DOHH2 (cell line): Measurements from ENCODE around the gene PCGF3.

Experiments
- H3F3A ChIP-seq: fragments of 200-600 bp; sonication (generic), shearing (Covaris generic); 2 replicates; pipeline ENCODE4 v1.6.0; 2016; ENCODE audit warnings: antibody characterized with exemption, mild to moderate bottlenecking; ENCODE audit not compliant: control insufficient read depth, insufficient read depth
- H3K27ac ChIP-seq: fragments of 200-600 bp; sonication (generic); 2 replicates; pipeline ENCODE4 v1.5.1; 2014; ENCODE audit warnings: low read depth, mild to moderate bottlenecking, low read length, moderate library complexity
- H3K27me3 ChIP-seq: fragments of 200-600 bp; sonication (generic); 2 replicates; pipeline ENCODE4 v1.6.1; 2014; ENCODE audit warnings: mild to moderate bottlenecking, low read length, mixed read lengths; ENCODE audit not compliant: control insufficient read depth
- H3K36me3 ChIP-seq: fragments of 200-600 bp; sonication (generic); 2 replicates; pipeline ENCODE4 v1.6.1; 2014; ENCODE audit warnings: mild to moderate bottlenecking, low read length, moderate library complexity, mixed read lengths; ENCODE audit not compliant: control insufficient read depth
- H3K4me1 ChIP-seq: fragments of 200-600 bp; sonication (generic); 2 replicates; pipeline ENCODE4 v1.6.1; 2014; ENCODE audit warnings: mild to moderate bottlenecking, low read length, mixed read lengths; ENCODE audit not compliant: control insufficient read depth
- H3K4me2 ChIP-seq: fragments of 200-600 bp; sonication (generic); 2 replicates; pipeline ENCODE4 v1.6.0; 2014; ENCODE audit warnings: mild to moderate bottlenecking, low read length, moderate library complexity
- H3K4me3 ChIP-seq: fragments of 200-600 bp; sonication (generic); 2 replicates; pipeline ENCODE4 v1.5.1; 2014; ENCODE audit warnings: mild to moderate bottlenecking, low read length, mixed read lengths
- H3K79me2 ChIP-seq: fragments of 200-600 bp; sonication (generic); 2 replicates; pipeline ENCODE4 v1.6.1; 2014; ENCODE audit warnings: mild to moderate bottlenecking, low read length, mixed read lengths; ENCODE audit not compliant: control insufficient read depth
- H3K9me2 ChIP-seq: fragments of 200-600 bp; sonication (generic); replicated peaks from 2 replicates; pipeline ENCODE4 v1.6.1; 2014; ENCODE audit warnings: mild to moderate bottlenecking, low read length, mixed read lengths; ENCODE audit not compliant: control insufficient read depth
- H3K9me3 ChIP-seq: fragments of 200-600 bp; sonication (generic); 2 replicates; pipeline ENCODE4 v1.6.1; 2014; ENCODE audit warnings: antibody characterized with exemption, low read length, mixed read lengths; ENCODE audit not compliant: control insufficient read depth, insufficient read depth
- H4K20me1 ChIP-seq: fragments of 200-600 bp; sonication (generic); 2 replicates; pipeline ENCODE4 v1.6.0; 2014; ENCODE audit warnings: low read depth, mild to moderate bottlenecking, antibody characterized with exemption, low read length, moderate library complexity; ENCODE audit not compliant: control insufficient read depth, insufficient read depth
- CTCF ChIP-seq: fragments of 200-600 bp; sonication (generic); IDR thresholded peaks from one replicate; pipeline ENCODE4 v1.5.1; 2014; ENCODE audit warnings: antibody characterized with exemption, mild to moderate bottlenecking, low read depth, low read length; ENCODE audit not compliant: poor library complexity, severe bottlenecking
- EZH2phosphoT487 ChIP-seq: fragments of 200-600 bp; sonication (generic); IDR thresholded peaks from 2 replicates; pipeline ENCODE4 v1.6.1; 2017; ENCODE audit warnings: borderline replicate concordance, mild to moderate bottlenecking, antibody characterized with exemption, low read length, moderate library complexity, mixed read lengths

The PCGF3 gene

GRCh38 chr4:682490-683172 is 23.0 kb upstream of the PCGF3 start:
- Histone ChIP-seq H3K4me3 (no peak overlapping the region), H3K9me3 (no peaks in the 10 kb centered on the region), H4K20me1 (no peaks in the 10 kb centered on the region), H3K79me2 (no peaks in the 10 kb centered on the region), H3K27me3 (no peaks in the 10 kb centered on the region), H3F3A (no peaks in the 10 kb centered on the region), H3K9me2 (no peaks in the 10 kb centered on the region), H3K27ac (no peak overlapping the region), H3K4me2 (no peak overlapping the region), H3K4me1 (peaks cover 42% of the 10 kb centered on the region), H3K36me3 (no peaks in the 10 kb centered on the region)
- TF ChIP-seq CTCF (no peak), EZH2phosphoT487 (no peak)

- H3K4me2 ChIP-seq = peak overlapping the region; percentile 16; the same call in 1 of the 2 replicates
- peaks cover 35% of the 10 kb centered on the region for H3K4me1 ChIP-seq
Measured at GRCh38 chr4:683247-683897, 22.3 kb upstream of the PCGF3 start.

GRCh38 chr4:683982-684622 is 21.5 kb upstream of the PCGF3 start:
- no peaks in the 10 kb centered on the region for H3F3A ChIP-seq
- no peaks in the 10 kb centered on the region for H4K20me1 ChIP-seq
- no peak overlapping the region for H3K27ac ChIP-seq
- peak; percentile 95 for TF ChIP-seq CTCF
- TF ChIP-seq EZH2phosphoT487 = no peak
- H3K9me3 ChIP-seq = no peaks in the 10 kb centered on the region
- no peak overlapping the region for H3K4me3 ChIP-seq
- no peaks in the 10 kb centered on the region for H3K36me3 ChIP-seq
- peaks cover 31% of the 10 kb centered on the region for H3K4me1 ChIP-seq
- no peaks in the 10 kb centered on the region for H3K79me2 ChIP-seq
- no peaks in the 10 kb centered on the region for H3K9me2 ChIP-seq
- peak overlapping the region; percentile 16; the same call in 1 of the 2 replicates for H3K4me2 ChIP-seq
- H3K27me3 ChIP-seq = no peaks in the 10 kb centered on the region

More at GRCh38 chr4:683247-683897, 22.3 kb upstream of the PCGF3 start:
- Histone ChIP-seq H3K4me3 (no peak overlapping the region), H3K79me2 (no peaks in the 10 kb centered on the region), H3K27me3 (no peaks in the 10 kb centered on the region), H3K9me2 (no peaks in the 10 kb centered on the region), H3K9me3 (no peaks in the 10 kb centered on the region), H4K20me1 (no peaks in the 10 kb centered on the region), H3K36me3 (no peaks in the 10 kb centered on the region), H3K27ac (no peak overlapping the region), H3F3A (no peaks in the 10 kb centered on the region)
- TF ChIP-seq EZH2phosphoT487 = no peak
- no peak for TF ChIP-seq CTCF
